ENCODE data around the gene NDUFS3. TPM values are rescaled to one million over a fixed set of nuclear protein-coding genes. Genes with fewer than 3 reads are reported as not detected.
"Not testable (repeated sequence)": the region's sequence is repeated elsewhere in the genome, so short reads cannot be mapped to it uniquely, and the experiment has no call there.

Gene NDUFS3
- 61.1 and 64.7 TPM in 2 replicates for total RNA-seq

DNA sequence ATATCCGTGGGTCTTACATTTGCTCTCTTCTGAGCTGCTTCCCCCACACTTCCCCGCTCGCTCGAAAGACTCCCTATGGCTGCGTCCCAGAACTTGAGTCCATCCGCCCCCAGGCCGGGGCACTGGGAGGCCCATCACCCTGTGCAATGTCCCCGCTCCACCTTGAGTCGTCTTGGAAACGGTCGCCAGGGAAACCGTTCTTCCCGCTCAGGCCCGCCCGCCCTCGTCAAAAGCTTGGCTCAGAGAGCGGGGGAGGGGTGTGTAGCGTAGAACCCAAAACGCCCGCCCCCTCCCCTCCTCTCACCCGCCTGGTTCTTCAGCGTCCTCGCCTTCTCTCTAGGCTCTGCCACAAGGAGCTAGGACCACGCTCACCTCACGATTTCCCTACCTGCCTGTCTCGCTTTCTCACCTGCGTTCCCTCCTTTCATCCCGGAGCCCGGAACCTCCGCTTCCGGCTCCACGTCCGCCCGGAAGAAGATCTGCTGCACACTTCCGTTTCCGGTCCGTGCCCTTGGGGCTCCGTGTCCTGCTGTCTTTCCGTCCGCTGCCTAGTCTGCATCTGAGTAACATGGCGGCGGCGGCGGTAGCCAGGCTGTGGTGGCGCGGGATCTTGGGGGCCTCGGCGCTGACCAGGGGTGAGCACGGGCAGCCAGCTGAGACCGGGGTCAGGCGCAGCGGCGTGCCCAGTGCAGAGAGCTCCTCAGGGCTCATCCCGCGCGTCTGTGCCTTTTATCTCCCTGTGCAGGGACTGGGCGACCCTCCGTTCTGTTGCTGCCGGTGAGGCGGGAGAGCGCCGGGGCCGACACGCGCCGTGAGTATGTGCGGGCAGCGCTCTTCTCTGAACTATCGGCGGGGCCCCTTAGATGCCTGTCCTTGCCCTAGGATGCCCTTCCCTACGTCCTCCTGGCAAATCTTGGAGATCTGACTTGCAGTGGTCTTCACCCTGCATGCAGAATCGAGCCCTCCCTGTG is at the start of gene NDUFS3, which contains the start of gene KBTBD4:
NDUFS3 (plus strand) TSS at position 551 of the 971 bp plus-strand sequence; CDS start at position 569, 18 bp downstream.
KBTBD4 (minus strand) TSS at position 447 of the 971 bp plus-strand sequence; CDS start at position 428, 19 bp downstream.
- DNase-seq (ENCODE audit: low read depth): peak; percentile 73

DNA sequence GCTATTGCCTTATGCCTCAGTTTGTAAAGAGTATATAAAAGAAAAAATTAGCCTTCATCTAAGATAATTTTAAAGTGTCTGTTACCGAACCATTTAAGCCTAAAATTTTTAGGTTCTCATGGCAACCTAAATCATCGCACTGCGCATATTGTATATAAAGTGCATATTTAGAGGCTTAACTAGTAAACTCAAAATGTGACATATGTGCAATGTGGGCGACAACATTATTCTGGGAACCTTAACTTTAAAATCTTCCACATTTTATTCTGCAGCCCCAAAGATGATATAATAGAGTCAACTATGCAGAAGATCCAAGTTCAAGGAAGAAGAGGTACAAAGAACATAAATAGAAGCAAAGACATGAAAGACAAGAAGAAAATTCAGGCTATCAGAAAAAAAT is 48.9 kb upstream of the NDUFS3 start:
- no peak for DNase-seq (ENCODE audit: low read depth)

DNA sequence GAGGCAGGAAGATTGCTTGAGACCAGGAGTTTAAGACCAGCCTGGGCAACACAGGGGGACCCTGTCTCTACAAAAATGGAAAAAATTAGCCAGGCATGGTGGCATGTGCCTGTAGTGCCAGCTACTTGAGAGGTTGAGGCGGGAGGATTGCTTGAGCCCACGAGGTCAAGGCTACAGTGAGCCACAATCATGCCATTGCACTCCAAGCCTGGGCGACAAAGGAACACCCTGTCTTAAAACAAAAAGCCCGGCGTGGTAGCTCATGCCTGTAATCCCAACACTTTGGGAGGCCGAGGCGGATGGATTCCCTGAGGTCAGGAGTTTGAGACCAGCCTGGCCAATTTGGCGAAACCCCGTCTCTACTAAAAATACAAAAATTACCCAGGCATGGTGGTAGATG is 48.2 kb upstream of the NDUFS3 start:
- not testable (repeated sequence) for DNase-seq (ENCODE audit: low read depth)

DNA sequence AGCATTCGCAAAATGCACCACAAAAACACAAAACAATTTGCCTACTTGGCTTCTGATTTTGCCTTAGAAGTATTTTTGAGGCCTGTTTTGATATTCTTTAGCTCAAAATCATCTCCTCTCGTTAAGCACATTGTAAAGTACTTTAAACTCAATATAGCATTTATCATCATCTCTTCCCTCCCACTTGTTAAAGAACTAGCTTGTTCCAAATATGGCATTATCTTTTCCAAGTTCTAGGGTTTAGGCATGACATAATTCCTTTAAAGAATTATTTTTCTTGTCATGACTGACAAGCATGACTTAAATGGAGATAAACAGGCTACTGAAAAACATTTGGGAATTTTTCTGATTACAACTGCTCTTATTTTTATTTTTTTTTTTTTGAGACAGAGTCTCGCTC is 47.2 kb upstream of the NDUFS3 start:
- no peak for DNase-seq (ENCODE audit: low read depth)

DNA sequence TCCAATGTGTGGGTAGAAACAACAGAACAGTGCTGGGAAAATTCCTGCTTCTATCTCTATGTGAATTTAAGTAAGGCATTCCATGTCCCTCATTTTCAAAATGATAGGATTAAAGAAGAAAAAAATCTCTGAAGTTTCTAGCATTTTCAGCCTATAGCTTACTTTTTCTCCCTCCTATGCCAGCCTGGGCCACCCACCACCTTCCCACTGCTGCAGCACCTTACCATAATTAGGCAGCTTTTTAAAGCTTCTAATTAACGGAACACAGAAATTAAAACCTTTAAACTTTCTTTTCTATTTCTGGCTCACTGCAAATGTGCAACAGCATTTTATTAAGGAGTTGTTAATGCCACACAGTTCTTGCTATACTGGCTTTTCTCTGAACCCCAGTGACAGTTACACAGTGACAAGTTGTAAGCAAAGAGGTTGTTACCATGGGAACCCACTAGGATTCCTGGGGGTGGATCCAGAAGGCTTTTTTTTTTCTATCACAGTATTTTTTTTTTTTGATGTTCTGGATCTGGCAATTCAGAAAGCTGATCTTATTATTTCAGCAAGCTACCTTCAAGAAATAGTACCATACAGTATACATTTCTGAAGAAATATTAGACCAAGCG is 46.2 kb upstream of the NDUFS3 start:
- DNase-seq (ENCODE audit: low read depth): no peak

DNA sequence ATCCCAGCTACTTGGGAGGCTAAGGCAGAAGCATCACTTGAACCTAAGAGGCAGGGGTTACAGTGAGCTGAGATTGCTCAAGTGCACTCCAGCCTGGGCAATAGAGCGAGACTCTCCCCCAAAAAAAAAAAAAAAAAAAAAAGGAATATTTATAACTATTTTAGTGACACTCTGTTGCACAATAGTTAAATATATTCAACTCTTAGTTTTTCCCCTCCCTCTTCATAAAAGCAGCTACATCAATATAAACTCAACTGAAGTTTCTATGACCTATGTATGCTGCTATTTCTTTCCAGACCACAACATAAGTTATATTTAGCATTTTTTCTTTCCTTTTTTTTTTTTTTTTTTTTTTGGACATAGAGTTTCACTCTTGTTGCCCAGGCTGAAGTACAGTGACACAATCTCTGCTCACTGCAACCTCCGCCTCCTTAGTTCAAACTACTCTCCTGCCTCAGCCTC is 45.2 kb upstream of the NDUFS3 start:
- no peak for DNase-seq (ENCODE audit: low read depth)

DNA sequence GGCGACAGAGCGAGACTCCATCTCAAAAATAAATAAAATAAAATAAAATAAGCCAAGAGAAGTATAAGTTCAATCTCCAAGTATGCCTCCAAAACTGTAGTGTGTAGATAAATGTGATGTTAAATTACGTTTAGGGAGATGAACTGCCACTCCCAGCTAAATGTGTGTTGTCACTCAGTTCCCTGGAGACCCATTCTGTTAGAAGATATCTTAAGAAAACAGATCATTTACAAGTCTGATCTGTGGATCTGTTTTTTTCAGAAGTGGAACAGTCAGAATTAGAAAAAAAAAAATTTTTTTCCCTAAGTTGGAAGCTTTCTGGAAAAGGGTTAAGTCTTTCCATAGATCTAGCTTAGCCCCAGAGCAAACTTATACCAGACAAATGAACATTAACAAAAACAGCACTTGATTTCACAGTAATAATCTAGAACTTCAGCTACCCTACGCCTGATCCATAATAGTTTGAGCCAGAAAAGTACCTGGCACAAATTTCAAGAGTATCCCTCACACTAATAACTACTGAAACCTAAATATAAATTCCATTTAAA is 44.1 kb upstream of the NDUFS3 start:
- no peak for DNase-seq (ENCODE audit: low read depth)

DNA sequence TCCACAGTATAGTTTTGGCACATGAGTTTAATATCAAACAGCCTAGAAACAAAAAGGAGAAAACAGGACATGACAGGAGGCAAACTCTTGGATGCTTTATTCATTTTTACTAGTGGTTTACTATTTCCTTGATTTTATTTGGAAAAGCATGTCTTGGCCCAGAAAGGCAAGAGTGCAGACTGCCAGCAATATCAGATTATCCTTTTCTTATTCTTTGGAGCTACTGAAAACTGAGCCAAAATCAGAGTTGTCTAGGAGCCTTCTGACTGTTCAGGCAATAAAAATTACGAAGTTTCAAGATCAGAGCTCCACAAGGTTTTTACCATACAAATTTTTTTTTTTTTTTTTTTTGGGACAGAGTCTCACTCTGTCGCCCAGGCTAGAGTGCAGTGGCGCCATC is 42.0 kb upstream of the NDUFS3 start:
- DNase-seq (ENCODE audit: low read depth): no peak

DNA sequence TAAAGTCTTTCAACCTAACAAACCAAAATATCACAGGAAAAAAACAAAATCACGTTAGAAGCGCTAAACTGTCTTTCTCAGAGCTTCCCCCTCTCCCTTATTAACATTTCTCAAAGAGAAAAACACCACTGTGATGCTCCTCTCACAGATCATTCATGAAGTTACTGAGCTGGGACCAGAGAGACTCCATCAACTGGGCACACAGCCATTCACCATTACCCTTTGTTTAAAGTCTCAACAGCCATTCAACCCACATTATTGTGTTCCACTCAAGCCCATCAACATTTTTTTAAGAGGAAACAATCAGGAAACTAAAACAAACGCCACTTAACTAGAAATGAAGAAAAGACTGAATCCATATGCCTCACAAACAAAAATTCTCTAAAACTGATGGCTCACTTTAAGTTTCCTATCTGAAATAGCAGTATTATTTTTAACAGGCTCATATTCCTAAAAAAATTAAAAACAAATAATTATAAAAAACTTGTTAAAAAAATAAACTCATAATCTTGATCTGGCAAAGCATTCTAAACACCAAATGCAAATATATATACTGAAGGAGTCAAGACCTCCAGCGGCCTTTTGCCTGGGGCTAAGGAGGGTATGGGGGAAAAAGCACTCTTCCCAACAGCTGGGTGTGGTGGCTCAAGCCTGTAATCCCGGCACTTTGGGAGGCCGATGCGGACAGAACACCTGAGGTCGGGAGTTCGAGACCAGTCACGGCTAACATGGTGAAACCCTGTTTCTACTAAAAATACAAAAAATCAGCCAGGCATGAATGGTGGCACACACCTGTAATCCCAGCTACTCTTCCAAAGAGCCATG is 39.9 kb upstream of the NDUFS3 start:
- peak; percentile 92 for DNase-seq (ENCODE audit: low read depth)

DNA sequence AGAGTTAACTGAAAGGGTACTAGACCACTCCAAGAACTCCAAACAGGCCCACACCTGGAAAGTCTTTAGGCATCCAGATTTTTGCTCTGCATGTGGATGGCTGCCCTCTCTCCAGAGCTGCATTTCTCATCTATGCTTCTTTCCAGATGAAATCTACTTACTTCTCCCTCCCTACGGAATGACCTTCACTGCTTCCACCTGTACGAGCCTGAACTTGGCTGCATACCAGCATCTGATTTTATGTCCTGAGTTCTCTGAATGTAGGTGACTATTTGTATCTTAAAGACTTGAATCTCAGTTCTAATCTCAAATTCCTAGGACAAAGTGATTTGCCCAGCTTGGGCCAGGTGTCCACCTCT is 39.2 kb upstream of the NDUFS3 start:
- DNase-seq (ENCODE audit: low read depth): no peak

DNA sequence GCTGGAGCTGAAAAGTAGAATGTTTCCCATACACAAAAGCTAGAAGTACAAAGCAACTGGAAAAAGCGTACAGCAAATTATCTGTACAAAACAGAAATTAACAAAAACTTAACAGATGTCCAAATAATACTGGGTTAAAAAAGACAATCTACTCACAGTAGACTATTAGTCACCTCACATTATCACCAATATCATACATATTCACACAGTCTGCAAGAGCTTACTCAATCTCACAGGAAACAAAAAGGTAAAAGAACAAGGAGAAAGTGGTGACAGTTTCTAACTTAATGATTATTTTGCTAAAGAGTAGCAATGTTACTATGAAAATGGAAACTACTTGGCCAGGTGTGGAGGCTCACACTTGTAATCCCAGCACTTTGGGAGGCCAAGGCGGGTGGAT is 37.8 kb upstream of the NDUFS3 start:
- no peak for DNase-seq (ENCODE audit: low read depth)

DNA sequence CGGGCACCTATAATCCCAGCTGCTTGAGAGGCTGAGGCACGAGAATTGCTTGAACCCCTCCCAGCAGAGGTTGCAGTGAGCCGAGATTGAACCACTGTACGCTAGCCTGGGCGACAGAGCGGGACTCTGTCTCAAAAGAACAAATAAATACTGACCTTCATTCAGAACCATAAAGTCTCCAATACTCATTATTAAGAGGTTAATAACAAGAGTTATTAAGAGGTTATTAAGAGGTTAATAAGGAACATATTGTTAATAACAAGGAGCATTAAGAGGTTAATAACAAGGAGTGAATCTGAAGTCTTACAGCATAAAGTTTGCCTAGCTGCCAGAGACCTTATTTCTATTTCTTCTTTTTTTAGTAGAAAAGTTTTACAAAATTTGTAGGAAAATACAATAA is 33.6 kb upstream of the NDUFS3 start:
- DNase-seq (ENCODE audit: low read depth): no peak

DNA sequence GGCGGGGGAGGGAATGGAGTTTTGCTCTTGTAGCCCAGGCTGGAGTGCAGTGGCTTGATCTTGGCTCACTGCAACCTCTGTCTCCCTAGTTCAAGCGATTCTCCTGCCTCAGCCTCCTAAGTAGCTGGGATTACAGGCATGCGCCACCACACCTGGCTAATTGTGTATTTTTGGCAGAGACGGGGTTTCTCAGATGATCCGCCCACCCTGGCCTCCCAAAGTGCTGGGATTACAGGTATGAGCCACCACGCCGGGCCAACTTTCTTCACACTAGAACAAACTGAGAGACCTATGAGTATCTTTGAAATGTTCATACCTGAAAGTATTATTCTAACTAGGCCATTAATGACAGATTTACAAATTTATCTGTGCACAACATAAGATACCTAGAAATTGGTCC is 32.6 kb upstream of the NDUFS3 start:
- DNase-seq (ENCODE audit: low read depth): not testable (repeated sequence)

DNA sequence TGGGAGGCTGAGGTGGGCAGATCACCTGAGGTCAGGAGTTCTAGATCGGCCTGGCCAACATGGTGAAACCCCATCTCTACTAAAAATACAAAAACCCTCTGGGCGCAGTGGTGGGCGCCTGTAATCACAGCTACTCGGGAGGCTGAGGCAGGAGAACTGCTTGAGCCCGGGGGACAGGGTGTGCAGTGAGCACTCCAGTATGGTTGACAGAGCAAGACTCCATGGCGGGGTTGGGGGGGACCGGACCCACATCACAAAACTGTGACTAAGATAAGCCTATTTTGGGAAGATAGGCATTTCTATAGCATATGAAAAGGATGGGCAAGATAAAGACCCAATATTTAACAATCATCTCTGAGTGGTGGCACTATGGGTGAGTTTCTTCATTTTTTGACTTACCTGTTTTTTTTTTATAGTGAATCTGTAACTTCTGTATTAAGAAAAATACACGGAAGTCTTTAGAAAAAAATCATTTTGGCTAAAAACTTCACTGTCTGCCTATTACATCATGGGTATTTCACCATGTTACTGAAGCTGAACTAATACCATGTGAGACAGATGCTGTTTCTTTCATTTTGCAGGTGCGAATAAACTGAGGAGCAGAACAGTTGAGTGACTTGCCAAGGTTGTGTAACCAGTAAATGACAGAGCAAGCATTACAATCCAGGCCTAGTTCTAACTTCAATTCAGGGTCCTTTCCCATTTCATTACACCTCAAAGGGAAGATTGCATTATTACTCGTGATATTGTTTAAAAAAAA is 28.4 kb upstream of the NDUFS3 start:
- DNase-seq (ENCODE audit: low read depth): peak; percentile 63

DNA sequence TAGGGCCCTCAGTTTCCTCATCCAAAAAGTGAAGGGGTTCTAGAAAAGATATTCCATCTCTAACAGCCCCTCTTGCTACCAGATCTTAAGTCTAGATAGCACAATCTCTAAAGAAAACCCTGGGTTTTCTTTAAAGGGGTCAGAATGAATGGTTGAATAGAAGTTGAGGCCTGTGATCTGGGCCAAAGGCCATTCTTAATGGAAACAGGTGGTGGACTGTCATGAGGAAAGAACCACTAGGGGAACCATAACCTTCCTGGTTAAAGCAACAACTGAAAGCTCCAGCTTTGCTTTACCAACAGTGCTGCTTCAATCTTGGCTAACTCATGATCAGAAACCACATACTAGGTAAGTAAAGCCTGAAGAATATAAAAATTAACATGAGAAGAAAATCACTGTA is 27.8 kb upstream of the NDUFS3 start:
- peak; percentile 58 for DNase-seq (ENCODE audit: low read depth)

DNA sequence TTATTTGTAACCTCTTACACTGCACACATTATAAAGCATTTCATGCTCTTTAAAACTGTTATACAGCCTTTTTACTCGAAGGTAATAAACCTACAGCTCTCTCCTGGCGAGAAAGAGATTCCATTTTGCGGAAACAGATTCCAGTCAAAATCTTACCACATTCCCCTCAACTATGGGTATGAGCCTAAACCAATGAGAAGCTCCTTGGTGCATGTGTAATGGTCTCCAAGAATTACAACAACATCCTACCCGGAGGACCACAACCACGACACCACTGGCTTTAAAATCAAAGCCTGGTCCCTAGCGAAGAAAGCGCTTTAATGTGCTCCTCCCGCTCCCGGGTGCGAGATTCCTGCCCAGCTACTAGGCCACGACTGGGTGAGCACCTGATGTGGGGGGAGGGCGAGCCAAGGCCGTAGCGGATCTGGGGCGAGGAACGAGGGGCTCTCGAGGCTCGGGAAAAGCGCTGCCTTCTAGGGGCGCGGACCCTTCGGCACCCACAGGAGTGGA is 26.8 kb upstream of the NDUFS3 start:
- DNase-seq (ENCODE audit: low read depth): peak; percentile 53

DNA sequence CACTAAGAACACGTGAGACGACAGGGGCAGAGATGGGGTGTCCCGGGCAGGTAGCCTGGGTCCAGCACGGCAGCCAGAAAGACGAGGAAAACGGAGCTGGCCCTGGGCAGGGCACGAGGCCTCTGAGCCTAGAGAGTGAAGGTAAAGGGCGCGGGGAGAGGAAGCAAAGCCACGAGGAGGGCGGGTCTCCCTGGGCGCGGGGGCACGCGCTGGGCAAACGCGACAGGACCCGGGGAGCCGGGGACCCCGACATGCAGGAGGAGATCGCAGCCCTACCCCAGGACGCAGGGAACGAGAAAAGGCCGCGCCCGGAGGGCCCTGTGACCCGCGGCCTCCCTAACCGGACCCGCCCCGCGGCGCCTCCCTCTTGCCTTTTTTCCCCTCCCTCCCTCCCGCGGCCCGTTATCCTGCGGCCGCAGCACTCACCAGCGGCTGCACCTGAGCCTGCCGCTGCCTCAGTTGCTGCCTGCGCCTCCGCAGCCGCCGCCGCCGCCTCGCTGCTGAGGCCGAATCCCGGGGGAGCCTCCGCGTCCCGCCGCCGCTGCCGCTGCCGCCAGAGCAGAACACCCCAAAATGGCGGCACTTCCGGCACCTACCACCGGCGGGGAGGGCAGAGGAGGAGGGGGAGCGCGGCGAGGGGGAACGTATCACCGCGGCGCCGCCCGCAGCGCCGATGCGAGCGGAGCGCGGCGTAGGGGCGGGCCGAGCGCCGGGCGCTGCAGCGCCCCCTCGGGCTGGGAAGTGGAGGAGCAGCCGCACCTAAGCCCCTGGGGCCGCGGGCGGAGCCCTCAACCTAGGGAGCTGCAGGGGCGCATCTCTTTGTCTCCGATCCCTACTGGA is 26.1 kb upstream of the NDUFS3 start, which contains the start of gene CELF1:
CELF1 (minus strand) TSS at position 567 of the 840 bp plus-strand sequence. CDS start 53,609 bp downstream, outside the sequence.
- peak; percentile 58 for DNase-seq (ENCODE audit: low read depth)

DNA sequence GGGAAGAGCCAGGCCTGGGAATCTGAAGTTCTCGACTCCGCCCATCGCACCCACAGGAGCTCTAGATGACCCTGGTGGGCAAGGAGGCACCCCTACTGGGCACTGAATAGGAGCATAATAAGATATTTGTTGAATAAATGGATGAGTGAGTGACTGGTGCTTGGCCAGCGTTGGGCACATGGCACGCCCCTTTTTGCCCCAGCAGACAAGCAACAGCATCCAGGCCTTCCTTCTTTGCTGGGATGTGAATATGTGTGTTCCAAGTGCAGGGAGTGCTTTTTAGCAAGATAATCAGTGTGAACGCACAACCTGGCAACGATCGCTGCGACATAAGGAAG is 25.5 kb upstream of the NDUFS3 start:
- DNase-seq (ENCODE audit: low read depth): no peak

DNA sequence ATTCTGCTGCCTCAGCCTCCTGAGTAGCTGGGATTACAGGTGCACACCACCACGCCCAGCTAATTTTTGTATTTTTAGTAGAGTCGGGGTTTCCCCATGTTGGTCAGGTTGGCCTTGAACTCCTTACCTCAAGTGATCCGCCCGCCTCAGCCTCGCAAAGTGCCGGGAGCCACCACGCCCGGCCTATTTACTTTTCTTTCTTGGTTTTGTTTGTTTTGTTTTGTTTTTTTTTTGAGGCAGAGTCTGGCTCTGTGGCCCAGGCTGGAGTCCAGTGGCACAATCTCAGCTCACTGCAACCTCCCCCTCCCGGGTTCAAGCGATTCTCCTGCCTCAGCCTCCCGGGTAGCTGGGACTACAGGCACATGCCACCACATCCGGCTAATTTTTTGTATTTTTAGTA is 21.9 kb upstream of the NDUFS3 start:
- DNase-seq (ENCODE audit: low read depth): not testable (repeated sequence)

DNA sequence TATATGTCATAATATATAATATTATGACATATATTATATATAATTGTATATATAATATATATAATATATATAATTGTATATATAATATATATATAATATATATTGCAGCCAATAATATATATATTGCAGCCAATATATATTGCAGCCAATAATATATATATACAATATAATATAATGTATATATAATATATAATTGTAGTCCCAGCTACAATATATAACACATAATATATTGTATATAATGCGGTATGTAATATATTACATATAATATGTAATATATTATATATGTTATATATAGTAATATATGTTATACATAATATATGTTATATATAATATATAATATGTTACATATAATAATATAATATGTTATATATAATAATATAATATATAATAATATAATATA is 20.2 kb upstream of the NDUFS3 start:
- no peak for DNase-seq (ENCODE audit: low read depth)

Data from renal cortical epithelial cell (primary cell).